Fibroblast of lung (primary cell): ENCODE measurements around the gene NBPF1.
"Not testable (repeated sequence)": the region's sequence is repeated elsewhere in the genome, so short reads cannot be mapped to it uniquely, and the experiment has no call there.

Experiments used
- EZH2 ChIP-seq: IDR thresholded peaks from 2 replicates; pipeline ENCODE4 v1.5.1; 2012; ENCODE audit warnings: low read length, control low read depth, mild to moderate bottlenecking; ENCODE audit errors: missing control alignments
- TF ChIP-seq, protein P1 (sequence below), 2 donors: IDR thresholded peaks in 1 of 2; conservative IDR thresholded peaks in 1 of 2; 1 replicate in 1 of 2; 2 replicates in 1 of 2; pipeline ENCODE4 v1.5.1; 2011 to 2012; ENCODE audit warnings: low read length in 2 of 2, control low read depth in 1 of 2, inconsistent platforms in 1 of 2, low read depth in 1 of 2, mild to moderate bottlenecking in 1 of 2

DNA sequence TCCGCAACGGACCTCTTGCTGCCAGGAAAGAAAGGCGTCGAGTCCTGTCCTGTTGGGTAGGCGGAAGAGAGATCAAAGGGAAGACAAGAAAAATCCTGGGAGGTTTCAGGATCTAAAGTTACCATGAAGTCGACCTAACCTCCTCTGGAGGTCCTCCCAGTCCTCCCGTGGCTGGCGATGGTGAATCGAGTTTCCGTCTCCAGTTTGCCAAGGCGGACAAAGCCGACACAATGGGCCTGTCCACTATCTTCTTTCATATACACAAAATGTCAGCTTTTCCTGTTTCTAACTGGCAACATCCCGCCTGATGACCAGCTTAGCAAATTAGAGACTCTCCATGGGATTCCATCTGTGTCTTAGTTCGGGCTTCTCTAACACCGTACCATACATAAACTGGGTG lies 76.6 kb downstream of the NBPF1 start:
- TF ChIP-seq EZH2, result not testable (repeated sequence)
- TF ChIP-seq, protein P1, sequence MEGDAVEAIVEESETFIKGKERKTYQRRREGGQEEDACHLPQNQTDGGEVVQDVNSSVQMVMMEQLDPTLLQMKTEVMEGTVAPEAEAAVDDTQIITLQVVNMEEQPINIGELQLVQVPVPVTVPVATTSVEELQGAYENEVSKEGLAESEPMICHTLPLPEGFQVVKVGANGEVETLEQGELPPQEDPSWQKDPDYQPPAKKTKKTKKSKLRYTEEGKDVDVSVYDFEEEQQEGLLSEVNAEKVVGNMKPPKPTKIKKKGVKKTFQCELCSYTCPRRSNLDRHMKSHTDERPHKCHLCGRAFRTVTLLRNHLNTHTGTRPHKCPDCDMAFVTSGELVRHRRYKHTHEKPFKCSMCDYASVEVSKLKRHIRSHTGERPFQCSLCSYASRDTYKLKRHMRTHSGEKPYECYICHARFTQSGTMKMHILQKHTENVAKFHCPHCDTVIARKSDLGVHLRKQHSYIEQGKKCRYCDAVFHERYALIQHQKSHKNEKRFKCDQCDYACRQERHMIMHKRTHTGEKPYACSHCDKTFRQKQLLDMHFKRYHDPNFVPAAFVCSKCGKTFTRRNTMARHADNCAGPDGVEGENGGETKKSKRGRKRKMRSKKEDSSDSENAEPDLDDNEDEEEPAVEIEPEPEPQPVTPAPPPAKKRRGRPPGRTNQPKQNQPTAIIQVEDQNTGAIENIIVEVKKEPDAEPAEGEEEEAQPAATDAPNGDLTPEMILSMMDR (conservative IDR thresholded peaks at IDR 0.05 in 1 of 2, IDR thresholded peaks at IDR 0.05 in 1 of 2; ENCODE audit: low read depth in 1 of 2, low read length in 2 of 2), result not testable (repeated sequence)
